HG03064 (cell line): ENCODE data around the gene KNCN.

ENCODE experiments used
- ATAC-seq: cut with Tn5 transposase; IDR thresholded peaks from one replicate; pipeline ENCODE4 v1.9.1; 2021; ENCODE audit warnings: low read depth; ENCODE audit not compliant: unreplicated experiment

KNCN gene

DNA sequence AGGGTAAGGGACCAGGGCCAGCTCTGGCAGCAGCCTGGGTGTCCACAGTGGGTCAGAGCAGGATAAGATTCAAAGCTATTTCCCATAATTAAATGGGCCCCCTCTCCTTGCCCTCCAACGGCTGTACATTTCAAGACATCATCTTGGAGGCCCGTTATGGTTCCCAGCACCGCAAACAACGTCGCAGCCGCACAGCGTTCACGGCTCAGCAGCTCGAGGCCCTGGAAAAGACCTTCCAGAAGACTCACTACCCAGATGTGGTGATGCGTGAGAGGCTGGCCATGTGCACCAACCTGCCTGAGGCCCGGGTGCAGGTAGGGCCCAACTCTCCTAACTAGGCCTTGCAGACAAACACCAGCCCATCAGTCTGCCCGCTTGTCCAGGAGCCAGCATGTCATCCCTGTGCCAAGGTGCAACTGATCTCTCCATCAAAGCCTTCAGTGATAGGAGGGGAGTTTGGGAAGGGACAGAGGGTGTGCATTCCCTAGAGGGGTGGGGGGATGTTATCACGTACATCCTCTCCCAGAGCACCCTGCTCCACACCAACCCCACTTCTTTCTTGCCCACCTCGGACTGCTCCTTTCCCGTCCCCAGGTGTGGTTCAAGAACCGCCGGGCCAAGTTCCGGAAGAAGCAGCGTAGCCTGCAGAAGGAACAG is 41.0 kb downstream of the KNCN start:
- no peak for ATAC-seq

DNA sequence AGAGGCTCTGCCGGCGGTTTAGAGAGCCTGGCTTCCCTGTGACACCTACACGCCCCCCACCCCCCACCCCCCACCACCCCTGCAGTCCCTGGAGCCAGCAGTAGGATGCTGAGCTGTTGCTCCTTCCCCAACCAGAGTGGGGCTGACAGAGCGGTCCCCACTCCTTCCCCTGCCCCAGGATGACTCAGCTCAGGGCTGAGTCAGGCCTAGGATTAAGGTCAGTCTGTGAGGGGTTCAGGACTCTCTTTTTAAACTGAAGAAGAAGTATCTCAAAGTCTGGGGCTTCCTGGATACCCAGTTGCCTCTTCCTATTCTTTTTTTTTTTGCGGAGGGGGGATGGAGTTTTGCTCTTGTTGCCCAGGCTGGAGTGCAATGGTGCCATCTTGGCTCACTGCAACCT is 42.7 kb downstream of the KNCN start:
- ATAC-seq, result no peak

DNA sequence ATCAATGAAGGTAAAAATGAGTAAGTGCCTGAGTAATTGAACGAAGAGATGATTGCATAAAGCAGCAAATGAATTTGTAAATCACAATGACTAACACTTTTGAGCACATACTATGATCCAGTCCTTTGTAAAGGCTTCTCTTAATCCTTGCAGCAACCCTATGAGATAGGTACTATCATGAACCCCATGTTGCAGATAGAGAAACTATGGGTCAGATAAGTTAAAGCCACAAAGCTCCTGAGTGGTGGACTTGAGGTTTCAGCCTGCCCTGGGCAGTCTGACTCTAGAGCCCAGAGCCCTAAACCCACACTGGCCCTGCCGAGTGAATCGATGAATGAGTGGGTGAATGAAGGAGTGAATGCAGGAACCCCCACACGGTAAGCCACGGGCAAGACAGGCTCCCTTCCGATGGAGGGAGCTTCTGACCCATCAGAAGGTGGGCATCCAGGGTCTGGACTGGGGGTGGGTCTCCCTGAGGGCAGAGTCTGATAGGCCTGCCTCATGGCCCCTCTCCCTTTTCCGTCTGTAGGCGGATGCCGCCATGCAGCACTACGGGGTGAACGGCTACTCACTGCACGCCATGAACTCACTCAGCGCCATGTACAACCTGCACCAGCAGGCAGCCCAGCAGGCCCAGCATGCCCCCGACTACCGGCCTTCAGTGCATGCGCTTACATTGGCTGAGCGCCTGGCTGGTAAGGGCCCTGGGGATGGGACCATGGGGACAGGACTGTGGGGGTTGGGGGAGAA is 44.8 kb downstream of the KNCN start:
- no peak for ATAC-seq

DNA sequence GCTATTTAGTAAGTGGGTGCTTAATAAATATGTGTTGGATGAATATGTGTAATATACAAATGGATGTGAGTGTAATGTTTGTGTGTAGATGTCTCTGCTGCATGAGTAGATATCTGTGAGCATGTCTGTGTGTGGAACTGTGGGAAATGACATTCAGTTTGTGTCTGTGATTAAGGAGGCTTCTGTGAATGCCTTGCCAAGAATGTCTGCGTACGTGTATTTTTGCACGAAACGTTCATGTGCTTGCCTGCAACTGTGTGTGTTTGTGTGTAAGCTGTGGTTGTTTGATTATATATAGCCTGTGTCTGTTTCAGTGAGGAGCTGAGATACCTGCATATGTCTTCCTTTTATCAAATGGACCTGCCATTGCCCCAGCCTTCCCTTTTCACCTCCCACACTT is 48.0 kb downstream of the KNCN start:
- ATAC-seq, result no peak

DNA sequence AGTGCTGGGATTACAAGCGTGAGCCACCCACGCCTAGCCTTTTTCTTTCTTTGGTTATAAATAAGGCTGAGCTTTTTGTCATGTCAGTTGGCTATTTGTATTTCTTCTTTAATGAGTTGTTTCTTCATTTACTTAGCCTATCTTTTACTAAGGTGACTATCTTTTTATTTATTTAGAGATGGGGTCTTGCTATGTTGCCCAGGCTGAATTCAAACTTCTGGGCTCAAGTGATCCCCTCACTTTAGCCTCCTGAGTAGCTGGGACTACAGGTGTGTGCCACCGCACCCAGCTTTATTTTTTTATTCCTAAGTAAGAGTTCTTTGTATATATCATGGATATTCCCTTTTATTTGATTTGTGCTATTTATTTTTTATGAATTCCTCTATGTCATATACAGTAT is 49.9 kb downstream of the KNCN start:
- no peak for ATAC-seq

DNA sequence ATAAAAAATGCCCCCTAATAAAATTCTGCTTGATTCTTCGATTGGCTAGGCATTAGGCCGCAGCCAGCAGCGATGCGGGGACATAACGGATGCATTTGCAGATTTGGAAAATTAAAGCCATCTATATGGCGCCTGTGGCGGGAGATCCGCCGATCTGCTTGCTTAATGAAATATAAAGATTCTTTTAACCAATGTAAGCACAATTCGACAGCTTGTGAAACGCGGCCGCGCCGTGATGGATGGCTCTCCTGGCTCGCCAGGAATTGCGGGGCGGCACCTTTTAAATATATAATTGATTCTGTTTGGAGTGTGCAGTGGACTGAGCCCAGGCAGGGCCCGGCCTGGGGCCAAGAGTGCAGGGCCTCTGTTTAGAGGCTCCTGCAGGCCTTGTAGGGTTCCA is 53.8 kb downstream of the KNCN start:
- ATAC-seq, result no peak

DNA sequence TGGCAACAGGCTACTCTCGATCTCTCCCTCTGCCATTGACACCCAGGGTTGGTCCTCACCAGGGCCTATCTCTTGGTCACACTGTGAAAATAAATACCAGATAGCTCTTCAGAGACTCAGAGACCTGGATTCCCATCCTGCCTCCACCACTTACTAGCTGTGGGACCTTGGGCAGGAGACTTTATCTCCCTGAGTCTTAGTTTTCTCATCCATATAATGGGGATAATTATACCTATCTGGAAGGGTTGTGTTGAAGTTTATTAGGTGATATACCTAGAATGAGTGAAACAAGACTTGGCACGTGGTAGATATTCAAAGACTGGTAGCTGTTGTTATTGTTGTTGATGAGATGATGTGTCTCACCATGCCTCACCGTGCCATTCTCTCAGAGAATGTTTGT is 54.4 kb downstream of the KNCN start:
- no peak for ATAC-seq

DNA sequence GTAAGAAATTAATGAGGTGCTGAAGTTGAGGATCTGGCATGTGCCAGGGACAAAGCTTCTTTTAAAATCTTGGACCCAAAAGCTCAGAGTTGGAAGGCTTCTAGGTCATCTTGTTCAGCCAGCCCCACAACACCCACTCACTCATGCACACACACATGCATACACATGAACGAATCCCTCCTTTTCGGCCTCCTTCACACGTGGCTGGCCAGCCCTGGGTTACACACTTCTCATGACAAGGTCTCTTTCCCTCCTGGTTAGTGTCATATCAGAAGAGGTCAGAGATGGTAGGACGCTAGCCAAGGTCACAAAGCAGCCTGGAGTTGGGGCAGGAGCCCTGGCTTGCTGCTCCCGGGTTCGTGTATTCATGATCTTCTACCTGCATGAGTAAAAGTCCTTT is 54.9 kb downstream of the KNCN start:
- ATAC-seq, result no peak

DNA sequence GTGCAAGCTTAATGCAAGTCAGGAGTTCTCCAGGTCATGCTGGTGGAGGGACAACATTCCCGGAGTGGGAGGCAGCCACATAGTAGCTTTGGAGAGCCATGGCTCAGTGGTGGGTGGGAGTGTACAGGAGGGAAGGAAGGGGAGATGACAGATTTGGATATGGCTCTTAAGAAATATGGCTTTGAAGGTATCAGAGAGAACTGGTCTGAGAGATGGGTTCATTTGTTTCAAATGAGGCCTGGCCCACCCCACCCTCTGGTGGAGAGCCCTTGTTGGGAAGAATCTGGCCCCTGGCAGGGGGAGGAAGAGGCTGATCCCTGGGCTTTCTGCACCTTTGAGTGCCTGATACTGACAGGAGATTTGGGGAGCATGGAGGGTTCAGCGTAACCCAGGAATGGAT is 55.7 kb downstream of the KNCN start:
- no peak for ATAC-seq
